IPS-18c (cell line): Measurements from ENCODE around the gene CD226.
"Not testable (repeated sequence)": the region's sequence is repeated elsewhere in the genome, so short reads cannot be mapped to it uniquely, and the experiment has no call there.

Experiments used
- H3K4me3 ChIP-seq: 2 replicates; pipeline ENCODE4 v1.7.0; 2013; ENCODE audit warnings: low read depth, mild to moderate bottlenecking, low read length, moderate library complexity; ENCODE audit not compliant: insufficient read depth
- H3K9me3 ChIP-seq: one replicate; pipeline ENCODE4 v1.6.1; 2013; ENCODE audit warnings: mild to moderate bottlenecking, low read length, moderate library complexity; ENCODE audit not compliant: control insufficient read depth, insufficient read depth

The CD226 gene

GRCh38 chr18:69890558-69890957 is 57.1 kb downstream of the CD226 start:
- no peak overlapping the region for H3K4me3 ChIP-seq
- no peaks in the 10 kb centered on the region for H3K9me3 ChIP-seq

- H3K9me3 ChIP-seq, result no peaks in the 10 kb centered on the region
These were observed 58.7 kb downstream of the CD226 start for GRCh38 chr18:69889009-69889408.

DNA sequence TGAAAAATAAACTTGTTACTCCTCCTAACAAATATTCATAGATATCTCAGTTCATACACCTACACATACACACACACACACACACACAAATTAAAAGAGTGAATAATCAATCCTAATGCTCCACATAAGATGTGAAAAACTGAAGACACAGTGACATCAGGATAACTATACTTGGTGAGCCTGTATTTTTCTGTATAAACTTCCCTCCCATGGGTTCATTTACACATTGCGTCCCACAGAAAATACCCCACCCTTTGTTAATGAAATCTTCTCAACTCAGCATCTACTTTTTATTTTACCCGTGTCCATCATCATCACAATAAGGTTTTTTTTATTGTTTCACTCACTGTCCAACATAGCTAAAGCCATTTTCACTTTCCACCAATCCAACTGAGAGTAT is 60.4 kb downstream of the CD226 start:
- Histone ChIP-seq H3K9me3 (no peaks in the 10 kb centered on the region), H3K4me3 (no peak overlapping the region)

More at GRCh38 chr18:69889009-69889408, 58.7 kb downstream of the CD226 start:
- no peak overlapping the region for H3K4me3 ChIP-seq

DNA sequence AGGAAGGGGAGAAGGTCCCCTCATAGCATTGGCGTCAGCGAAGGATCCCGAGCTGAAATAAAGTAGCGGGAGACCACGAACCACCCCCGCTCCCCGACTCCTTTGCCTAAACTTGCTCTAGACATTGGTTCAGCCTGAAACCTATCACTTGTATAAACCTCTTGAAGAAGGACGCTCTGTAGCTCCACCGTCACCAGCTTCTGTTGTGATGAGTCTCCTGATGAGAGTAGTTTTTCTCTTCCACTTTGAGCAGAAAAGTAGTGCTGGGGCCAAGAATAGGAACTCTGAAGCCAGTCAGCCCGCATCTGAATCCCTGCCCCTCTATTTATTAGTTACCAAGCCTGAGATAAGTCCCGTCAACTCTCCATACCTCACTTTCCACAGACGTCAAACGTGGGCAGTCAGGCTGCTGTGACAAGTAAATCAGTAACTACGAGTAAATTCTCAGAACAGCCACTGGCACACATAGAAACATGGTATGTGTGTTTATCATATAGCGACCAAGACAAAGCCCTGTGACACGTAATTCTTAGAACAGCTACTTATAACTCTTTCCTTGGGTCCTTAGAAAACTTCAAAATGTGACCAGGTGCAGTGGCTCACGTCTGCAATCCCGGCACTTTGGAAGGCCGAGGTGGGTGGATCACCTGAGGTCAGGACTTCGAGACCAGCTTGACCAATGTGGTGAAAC is 61.7 kb downstream of the CD226 start:
- H3K4me3 ChIP-seq, result no peak overlapping the region
- no peaks in the 10 kb centered on the region for H3K9me3 ChIP-seq

GRCh38 chr18:69885355-69885754 is 62.3 kb downstream of the CD226 start:
- no peaks in the 10 kb centered on the region for H3K9me3 ChIP-seq
- H3K4me3 ChIP-seq, result no peak overlapping the region

- no peak overlapping the region for H3K4me3 ChIP-seq
- no peaks in the 10 kb centered on the region for H3K9me3 ChIP-seq
These were observed 63.9 kb downstream of the CD226 start for GRCh38 chr18:69883781-69884180.

DNA sequence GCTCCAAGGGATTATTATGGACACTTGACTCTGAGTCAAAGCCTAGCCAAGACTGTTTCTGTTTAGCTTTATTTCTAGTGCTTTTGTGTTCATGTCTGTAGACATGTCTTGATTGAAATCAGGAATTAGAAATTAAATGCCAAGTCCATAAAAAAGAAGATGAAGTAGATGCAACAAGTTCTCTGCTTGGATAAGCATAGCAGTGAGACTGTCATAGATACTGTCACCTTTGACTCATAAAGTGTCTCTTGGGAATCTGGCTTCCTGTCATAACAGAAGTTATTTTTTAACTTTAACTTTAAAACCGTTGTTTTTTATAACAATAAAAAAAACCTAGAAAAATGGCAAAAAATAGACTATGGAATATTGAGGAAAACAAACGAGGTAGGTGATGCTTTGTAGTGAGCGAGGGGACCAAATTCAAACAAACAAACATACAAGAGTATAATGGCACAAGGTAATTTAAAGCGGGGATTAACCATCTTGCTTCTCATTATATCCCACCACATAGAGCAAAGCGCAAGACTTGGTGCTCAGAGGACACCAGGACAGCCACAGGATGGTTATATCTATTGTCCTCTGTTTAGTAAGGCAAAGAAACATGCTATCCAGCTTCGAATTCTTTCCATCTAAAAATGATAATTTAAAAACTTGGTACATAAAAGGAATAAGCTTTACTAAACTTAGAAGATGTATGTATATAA is 64.6 kb downstream of the CD226 start:
- Histone ChIP-seq H3K4me3 (no peak overlapping the region), H3K9me3 (no peaks in the 10 kb centered on the region)

GRCh38 chr18:69880083-69880482 is 67.6 kb downstream of the CD226 start:
- no peaks in the 10 kb centered on the region for H3K9me3 ChIP-seq
- no peak overlapping the region for H3K4me3 ChIP-seq

DNA sequence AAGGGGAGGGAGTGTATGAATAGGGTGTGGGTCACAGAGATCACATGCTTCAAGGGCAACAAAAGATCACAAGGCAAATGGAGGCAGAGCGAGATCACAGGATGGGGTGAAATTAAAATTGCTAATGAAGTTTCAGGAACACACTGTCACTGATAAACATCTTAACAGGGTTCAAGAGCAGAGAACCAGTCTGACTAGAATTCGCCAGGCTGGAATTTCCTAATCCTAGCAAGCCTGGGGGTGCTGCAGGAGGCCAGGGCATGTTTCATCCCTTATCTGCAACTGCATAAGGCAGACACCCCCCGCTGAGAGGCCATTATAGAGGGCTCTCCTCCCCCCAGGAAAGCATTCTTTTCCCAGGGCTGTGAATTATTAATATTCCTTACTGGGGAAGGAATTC is 68.6 kb downstream of the CD226 start:
- H3K9me3 ChIP-seq, H3K4me3 ChIP-seq: not testable (repeated sequence)

DNA sequence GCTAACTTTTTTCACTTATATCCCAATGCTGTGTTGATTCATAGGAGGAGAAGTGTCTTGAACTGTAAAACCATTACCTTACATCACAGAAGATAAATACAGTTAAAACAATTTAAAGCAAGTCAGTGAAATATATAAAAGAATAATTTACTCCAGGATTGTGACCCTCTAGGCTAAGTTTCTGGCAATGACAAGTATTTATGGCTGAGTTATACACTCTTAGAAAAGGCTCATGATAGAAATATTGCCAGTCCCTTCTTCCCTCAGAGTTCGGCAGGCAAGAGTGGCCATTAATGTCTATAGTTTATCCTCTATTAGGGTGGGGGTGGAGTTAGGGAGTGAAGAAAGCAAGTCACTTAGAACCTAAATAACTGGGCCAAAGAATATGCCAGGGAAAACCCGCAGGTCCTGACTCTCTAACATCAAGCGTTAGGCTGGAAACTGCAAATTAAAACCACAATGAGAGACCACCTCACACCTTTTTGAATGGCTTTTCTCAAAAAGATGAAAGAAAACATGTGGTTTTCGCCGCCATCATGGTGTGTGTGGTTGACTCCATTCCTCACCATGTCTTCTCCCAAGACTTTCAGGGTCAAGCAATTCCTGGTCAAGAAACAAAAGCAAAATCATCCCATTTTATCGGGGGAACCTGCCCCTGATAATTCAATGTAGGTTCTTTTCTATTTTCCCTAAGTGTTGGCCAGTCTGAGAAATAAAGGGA is 69.3 kb downstream of the CD226 start:
- no peaks in the 10 kb centered on the region for H3K9me3 ChIP-seq
- no peak overlapping the region for H3K4me3 ChIP-seq

GRCh38 chr18:69876490-69876889 is 71.2 kb downstream of the CD226 start:
- Histone ChIP-seq H3K9me3 (no peaks in the 10 kb centered on the region), H3K4me3 (no peak overlapping the region; the same call in 1 of the 2 replicates)

- Histone ChIP-seq H3K9me3 (no peaks in the 10 kb centered on the region), H3K4me3 (no peak overlapping the region)
These were observed 73.6 kb downstream of the CD226 start for GRCh38 chr18:69874058-69874457.

- H3K9me3 ChIP-seq, result no peaks in the 10 kb centered on the region
- no peak overlapping the region for H3K4me3 ChIP-seq
These were observed 75.0 kb downstream of the CD226 start for GRCh38 chr18:69872661-69873060.

GRCh38 chr18:69871363-69871762 is 76.3 kb downstream of the CD226 start:
- Histone ChIP-seq H3K4me3 (no peak overlapping the region), H3K9me3 (no peaks in the 10 kb centered on the region)

DNA sequence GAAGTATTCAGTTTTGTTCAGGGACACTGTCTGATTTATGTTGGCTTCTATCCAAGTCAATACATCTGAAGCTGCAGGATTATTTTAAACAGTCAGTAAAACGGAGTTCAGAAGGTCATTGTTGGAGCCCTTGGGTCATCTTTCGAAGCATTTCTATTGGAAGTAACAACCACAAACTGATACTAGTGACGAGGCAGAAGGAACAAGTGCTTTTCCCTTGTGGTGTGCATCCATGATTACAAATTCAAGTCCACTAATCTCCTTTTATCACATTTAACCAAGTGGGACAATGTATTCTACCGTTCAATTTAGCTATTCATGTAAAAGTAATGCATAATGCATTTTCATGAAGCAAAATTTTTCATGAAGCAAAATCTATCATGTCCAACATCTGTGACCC is 76.9 kb downstream of the CD226 start:
- Histone ChIP-seq H3K9me3 (no peaks in the 10 kb centered on the region), H3K4me3 (no peak overlapping the region)

DNA sequence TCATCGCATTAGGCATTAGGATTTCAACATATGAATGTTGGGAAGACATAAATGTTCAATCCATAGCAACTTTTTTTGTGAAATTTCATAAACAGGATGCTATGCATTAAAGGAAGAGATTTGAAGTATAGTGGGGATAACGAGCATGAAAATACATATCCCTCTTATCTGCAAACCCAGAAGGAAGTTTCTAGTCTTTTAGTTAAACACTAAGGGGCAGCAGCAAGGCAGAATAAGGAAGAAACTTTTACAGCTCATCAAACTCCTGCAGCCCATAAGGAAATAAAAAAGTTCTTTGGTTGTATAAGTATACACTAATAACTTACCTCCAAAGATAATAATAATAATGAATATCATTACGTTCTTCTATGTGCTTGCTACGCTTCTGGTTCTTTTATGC is 81.5 kb downstream of the CD226 start:
- Histone ChIP-seq H3K9me3 (no peaks in the 10 kb centered on the region), H3K4me3 (no peak overlapping the region)

DNA sequence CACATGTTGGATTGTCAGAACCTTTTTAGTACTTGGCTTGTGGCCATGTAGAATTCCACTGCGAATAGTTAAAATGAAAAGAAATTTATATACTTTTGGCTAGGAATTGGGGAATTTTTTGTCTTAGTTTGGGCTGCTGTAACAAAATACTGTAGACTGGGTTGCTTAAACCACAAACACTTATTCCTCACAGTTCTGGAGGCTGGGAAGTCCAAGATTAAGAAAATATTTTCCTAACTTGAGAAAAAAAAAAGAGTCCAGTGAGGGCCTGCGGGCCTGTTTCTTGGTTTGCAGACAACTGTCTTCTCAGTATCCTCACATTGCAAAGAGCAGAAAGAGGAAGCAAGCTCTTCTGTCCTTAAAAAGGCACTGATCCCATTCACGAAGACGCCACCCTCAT is 81.9 kb downstream of the CD226 start:
- H3K4me3 ChIP-seq, result no peak overlapping the region
- H3K9me3 ChIP-seq, result no peaks in the 10 kb centered on the region

GRCh38 chr18:69864802-69865201 is 82.9 kb downstream of the CD226 start:
- not testable (repeated sequence) for H3K4me3 ChIP-seq, H3K9me3 ChIP-seq
